T-cell (primary cell): ENCODE data around the gene LRRC32. TPM values are rescaled to one million over a fixed set of nuclear protein-coding genes. Genes with fewer than 3 reads are reported as not detected.

Source experiments
- ATAC-seq, 4 experiments: fragments of 200-7000 bp in 3 of 4; fragments of 150-1000 bp in 1 of 4; cut with Tn5 transposase; replicated peaks in 1 of 4; 1 replicate in 3 of 4; 2 replicates in 1 of 4; pipeline ENCODE4 v1.10.0; 2021; ENCODE audit warnings: moderate library complexity in 3 of 4, mild to moderate bottlenecking in 2 of 4, moderate number of reproducible peaks in 1 of 4
- CTCF ChIA-PET, 2 donors: fragments of 300-600 bp; sonication (Branson Sonifier 250); formaldehyde crosslinking; loops; one replicate each; lab custom pipeline; 2022; ENCODE audit warnings: antibody characterized with exemption in 2 of 2; lab: Charles Lee
- POLR2A ChIA-PET, 2 donors: fragments of 300-600 bp; sonication (Branson Sonifier 250); formaldehyde crosslinking; loops; one replicate each; lab custom pipeline; 2022; ENCODE audit warnings: antibody characterized with exemption in 2 of 2; lab: Charles Lee
- DNase-seq, 35 experiments: peaks; one replicate each; pipeline versions ENCODE4 v3.0.0 to v3.0.0-alpha.2; 2013 to 2023
- H3K27ac ChIP-seq: one replicate; pipeline ENCODE4 v1.5.1; 2013; ENCODE audit warnings: low read length
- H3K27me3 ChIP-seq, 2 experiments: replicated peaks in 1 of 2; 1 replicate in 1 of 2; 2 replicates in 1 of 2; pipeline versions ENCODE4 v1.6.1 to v1.7.0; 2013; ENCODE audit warnings: low read length in 1 of 2, mixed read lengths in 1 of 2; ENCODE audit not compliant: control insufficient read depth in 2 of 2, insufficient read depth in 2 of 2; ENCODE audit errors: extremely low read depth in 1 of 2
- H3K36me3 ChIP-seq, 2 donors: 1 replicate in 1 of 2; 2 replicates in 1 of 2; pipeline versions ENCODE4 v1.6.1 to v1.7.0; 2013; ENCODE audit warnings: low read length in 1 of 2; ENCODE audit not compliant: control insufficient read depth in 2 of 2, insufficient read depth in 1 of 2; ENCODE audit errors: extremely low read depth in 1 of 2
- H3K4me1 ChIP-seq, 2 experiments: 1 replicate in 1 of 2; 2 replicates in 1 of 2; pipeline versions ENCODE4 v1.6.1 to v1.7.0; 2013; ENCODE audit warnings: low read length in 2 of 2, mixed read lengths in 1 of 2; ENCODE audit not compliant: insufficient read depth in 2 of 2, control insufficient read depth in 1 of 2; ENCODE audit errors: extremely low read depth in 1 of 2
- H3K4me3 ChIP-seq, 2 donors: 1 replicate in 1 of 2; 2 replicates in 1 of 2; pipeline versions ENCODE4 v1.5.1 to v1.7.0; 2013; ENCODE audit warnings: mild to moderate bottlenecking in 2 of 2, low read length in 1 of 2, moderate library complexity in 1 of 2; ENCODE audit not compliant: control insufficient read depth in 1 of 2; ENCODE audit errors: extremely low read depth in 1 of 2
- H3K9me3 ChIP-seq: 2 replicates; pipeline ENCODE4 v1.7.0; 2013
- H3K27ac Mint-ChIP-seq, 2 donors: one replicate each; pipeline ENCODE4 v1.8.0; 2020 to 2021; ENCODE audit warnings: mild to moderate bottlenecking in 2 of 2, mixed read lengths in 2 of 2
- H3K27me3 Mint-ChIP-seq, 2 donors: one replicate each; pipeline ENCODE4 v1.8.0; 2021 to 2022; ENCODE audit warnings: mixed read lengths in 2 of 2
- H3K36me3 Mint-ChIP-seq: one replicate; pipeline ENCODE4 v1.8.0; 2021; ENCODE audit warnings: mixed read lengths
- H3K4me1 Mint-ChIP-seq, 3 donors: one replicate each; pipeline ENCODE4 v1.8.0; 2020 to 2022; ENCODE audit warnings: mixed read lengths in 3 of 3, mild to moderate bottlenecking in 1 of 3
- H3K4me3 Mint-ChIP-seq, 3 donors: one replicate each; pipeline ENCODE4 v1.8.0; 2020 to 2022; ENCODE audit warnings: mild to moderate bottlenecking in 3 of 3, mixed read lengths in 3 of 3, moderate library complexity in 3 of 3
- H3K9me3 Mint-ChIP-seq, 3 donors: one replicate each; pipeline ENCODE4 v1.8.0; 2020 to 2022; ENCODE audit warnings: mixed read lengths in 3 of 3
- WGBS: methylation state at CpG from one replicate; pipeline ENCODE4 v1.1.5; 2013; ENCODE audit warnings: missing lambda C conversion rate; ENCODE audit not compliant: insufficient coverage; 5-methylcytosine and 5-hydroxymethylcytosine counted together
- total RNA-seq, 35 experiments: library from RNA in 6 of 35; stranded (reverse) in 6 of 35; fragments of 120-200 nt in 1 of 35; gene quantifications; one replicate each; pipeline versions ENCODE4 v1.2.1 to v1.2.4 and lab custom pipeline; 2013 to 2026

The LRRC32 gene
- total RNA-seq, 5 donors from 2014 or later (not counting 1 experiment from before 2014, with no cell fraction given) = 0.77 to 3.6 (median 2.2) TPM

DNA sequence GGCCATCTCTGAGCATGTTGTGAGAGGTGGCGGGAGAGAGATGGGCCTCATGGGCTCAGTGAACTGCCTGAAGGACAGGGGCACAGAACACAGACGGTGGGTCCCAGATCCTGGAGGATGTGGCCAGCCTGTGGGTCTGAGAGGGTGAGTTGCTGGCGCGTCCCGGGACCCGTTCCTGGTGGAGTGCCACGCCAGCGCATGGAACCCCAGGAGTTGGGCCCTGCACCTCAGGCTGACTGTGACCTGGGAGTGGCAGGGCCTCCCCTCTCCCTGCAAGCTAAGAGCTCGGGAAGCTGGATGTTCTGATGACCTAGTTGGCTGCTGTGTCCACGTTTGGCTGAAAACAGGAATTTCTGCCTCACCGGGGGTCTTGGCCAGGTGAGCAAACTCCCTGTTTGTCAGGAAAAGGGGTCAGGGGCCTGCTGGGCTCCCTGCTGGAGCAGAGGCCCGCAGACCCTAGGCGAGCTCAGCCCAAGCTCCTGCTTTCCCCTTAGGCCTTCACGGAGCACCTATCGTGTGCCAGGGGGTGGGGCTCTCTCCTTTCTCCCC lies 15.0 kb downstream of the LRRC32 start:
- H3K4me1 ChIP-seq = no peaks in the 10 kb centered on the region
- H3K36me3 ChIP-seq = no peaks in the 10 kb centered on the region
- Mint-ChIP-seq H3K27ac (no peak overlapping the region), H3K9me3 (no peaks in the 10 kb centered on the region), H3K36me3 (no peaks in the 10 kb centered on the region), H3K4me1 (peaks cover 0 to 2% (median 0%) of the 10 kb centered on the region in 3 donors), H3K4me3 (no peak overlapping the region), H3K27me3 (peaks cover 6 to 9% of the 10 kb centered on the region in 2 donors)
- CTCF ChIA-PET = no interaction called here
- H3K27ac ChIP-seq = no peak overlapping the region
- WGBS = 78% methylated on average over 6 of the region's 15 CpGs
- DNase-seq (no peak), ATAC-seq (no peak)
- H3K4me3 ChIP-seq = no peak overlapping the region
- POLR2A ChIA-PET = no interaction called here
- H3K27me3 ChIP-seq = peaks cover 0 to 11% of the 10 kb centered on the region in 2 experiments
- no peaks in the 10 kb centered on the region for H3K9me3 ChIP-seq

DNA sequence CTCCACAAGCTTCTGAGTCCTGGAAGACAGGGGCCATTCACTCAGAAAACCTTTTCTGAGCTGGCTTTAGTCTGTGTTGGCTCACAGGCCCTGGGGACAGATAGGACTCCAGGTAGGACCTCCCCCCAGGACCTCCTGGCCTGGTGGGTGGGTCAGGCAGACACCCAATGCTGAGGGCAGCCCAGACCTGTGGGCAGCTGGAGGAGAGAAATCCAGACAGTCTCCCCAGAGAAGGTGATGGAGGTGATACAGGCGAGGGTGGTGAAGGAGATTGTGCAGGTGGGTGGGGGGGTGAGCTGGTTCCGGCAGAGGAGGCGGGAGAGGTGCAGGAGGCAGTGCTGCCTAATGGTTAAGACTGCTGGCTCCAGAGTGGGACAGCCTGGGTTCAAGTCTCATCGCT lies 15.6 kb downstream of the LRRC32 start:
- DNase-seq (peak in 1 of 35 experiments; percentile 17), ATAC-seq (no peak)
- Histone ChIP-seq H3K4me3 (no peak overlapping the region), H3K36me3 (no peaks in the 10 kb centered on the region), H3K27ac (no peak overlapping the region), H3K9me3 (no peaks in the 10 kb centered on the region), H3K27me3 (peaks cover 0 to 10% of the 10 kb centered on the region in 2 experiments), H3K4me1 (no peaks in the 10 kb centered on the region)
- H3K27me3 Mint-ChIP-seq = peaks cover 6 to 11% of the 10 kb centered on the region in 2 donors
- POLR2A ChIA-PET = no interaction called here
- 93% methylated on average over 3 of the region's 4 CpGs for WGBS
- H3K36me3 Mint-ChIP-seq = no peaks in the 10 kb centered on the region
- CTCF ChIA-PET = no interaction called here
- no peaks in the 10 kb centered on the region for H3K9me3 Mint-ChIP-seq
- H3K4me3 Mint-ChIP-seq = no peak overlapping the region
- H3K27ac Mint-ChIP-seq = no peak overlapping the region
- peaks cover 0 to 2% (median 0%) of the 10 kb centered on the region in 3 donors for H3K4me1 Mint-ChIP-seq

DNA sequence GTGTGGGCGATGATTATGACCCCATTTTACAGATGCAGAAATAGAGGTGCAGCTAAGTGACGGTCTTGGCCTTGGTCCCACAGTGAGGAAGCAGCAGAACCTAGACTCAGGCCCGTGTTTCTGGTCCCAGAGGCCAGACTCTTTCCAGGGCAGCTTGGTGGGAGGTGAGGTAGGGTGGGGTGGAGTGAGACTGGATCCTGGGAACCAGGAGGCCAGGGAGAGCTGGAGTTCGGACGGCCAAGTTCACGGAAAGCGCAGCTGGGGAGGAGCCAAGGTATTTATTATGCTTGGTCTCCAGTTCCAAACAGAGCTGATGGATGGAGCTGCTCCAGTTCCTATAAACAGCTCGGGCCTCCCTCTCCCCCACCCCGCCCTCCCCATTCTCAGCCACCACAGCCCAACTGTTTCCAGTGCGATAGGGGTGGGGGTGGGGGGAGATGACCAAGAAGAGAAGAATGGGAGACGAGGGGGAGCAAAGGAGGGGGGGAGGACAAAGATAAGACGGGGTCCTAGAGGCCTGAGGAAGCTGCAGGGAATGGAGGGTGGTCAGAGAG lies 16.2 kb downstream of the LRRC32 start:
- Mint-ChIP-seq H3K27me3 (peaks cover 7 to 13% of the 10 kb centered on the region in 2 donors), H3K4me1 (peaks cover 0 to 2% (median 0%) of the 10 kb centered on the region in 3 donors), H3K9me3 (no peaks in the 10 kb centered on the region), H3K4me3 (no peak overlapping the region), H3K27ac (no peak overlapping the region), H3K36me3 (no peaks in the 10 kb centered on the region)
- Histone ChIP-seq H3K36me3 (no peaks in the 10 kb centered on the region), H3K27ac (no peak overlapping the region), H3K9me3 (no peaks in the 10 kb centered on the region), H3K4me1 (no peaks in the 10 kb centered on the region), H3K27me3 (peaks cover 0 to 10% of the 10 kb centered on the region in 2 experiments), H3K4me3 (no peak overlapping the region)
- WGBS = 70% methylated on average over 3 of the region's 12 CpGs
- ChIA-PET POLR2A (no interaction called here), CTCF (interaction anchor here in 1 of 2 donors (0.8 kb wide), 1 partner anchor 31 kb away, joined by 3 read pairs; no protein-coding TSS in a partner anchor)
- ATAC-seq = no peak
- DNase-seq = no peak

DNA sequence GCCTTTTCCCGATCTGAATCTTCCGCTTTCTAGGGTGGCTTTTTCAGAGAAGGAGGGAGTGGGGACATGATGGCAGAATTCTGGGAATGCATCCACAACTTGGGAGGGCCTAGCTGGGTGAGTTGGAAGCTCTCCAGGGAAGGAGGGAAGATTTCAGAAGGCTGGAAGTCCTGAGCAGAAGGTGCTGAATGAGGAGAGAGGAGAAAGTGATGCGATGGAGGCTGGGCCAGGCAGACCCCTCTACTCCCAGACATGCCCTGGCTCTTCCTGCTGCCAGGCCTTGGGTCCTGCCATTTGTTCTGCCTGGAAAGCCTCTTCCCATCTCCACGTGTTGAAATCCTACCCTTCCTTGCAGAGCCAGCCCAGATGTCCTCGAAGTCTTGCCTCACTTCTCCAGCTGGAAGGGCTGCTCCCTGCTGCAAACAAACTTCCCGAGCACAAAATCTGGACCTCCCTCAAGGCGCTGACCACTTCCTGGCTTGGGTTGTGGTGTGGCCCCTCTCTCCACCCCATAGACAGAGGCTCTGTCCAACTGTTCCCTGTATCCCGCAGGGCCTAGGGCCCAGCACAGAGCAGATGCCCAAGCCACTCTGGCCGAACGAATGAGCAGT lies 16.8 kb downstream of the LRRC32 start:
- peaks cover 13% of the 10 kb centered on the region in 2 donors for H3K27me3 Mint-ChIP-seq
- POLR2A ChIA-PET = no interaction called here
- peak in 1 of 35 experiments; percentile 18 for DNase-seq

DNA sequence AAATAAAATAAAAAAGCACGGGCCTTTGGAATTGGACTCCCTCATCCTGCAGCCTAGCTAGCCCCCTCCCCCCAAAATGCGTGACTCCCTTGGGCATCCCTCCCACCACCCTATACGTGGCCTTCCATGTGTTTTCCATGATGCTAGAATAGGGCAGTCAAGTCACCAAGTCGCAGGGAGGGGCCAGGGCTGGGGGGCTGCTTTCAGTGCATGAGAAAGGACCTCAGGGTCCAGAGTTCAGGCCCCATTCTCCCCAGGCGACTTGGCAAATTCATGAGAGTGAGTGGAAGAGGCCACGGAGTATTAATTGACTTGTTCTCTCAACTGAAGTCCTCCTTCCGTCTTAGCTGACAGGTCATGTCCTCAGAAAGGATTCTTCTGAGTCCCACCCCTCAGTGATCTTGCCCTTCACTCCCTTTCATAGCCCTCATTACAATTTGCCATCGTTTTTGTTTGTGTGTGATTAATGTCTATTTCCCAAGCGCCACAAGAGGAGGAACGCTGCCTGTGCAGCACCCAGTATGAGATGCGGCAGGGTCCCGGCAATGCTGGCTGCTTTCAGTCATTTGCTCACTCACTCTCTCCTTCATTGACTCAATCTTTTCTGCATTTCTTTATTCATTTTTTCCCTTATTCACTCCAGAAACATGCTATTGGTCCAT lies 17.4 kb downstream of the LRRC32 start:
- no peaks in the 10 kb centered on the region for H3K36me3 Mint-ChIP-seq
- POLR2A ChIA-PET = no interaction called here
- Histone ChIP-seq H3K9me3 (no peaks in the 10 kb centered on the region), H3K36me3 (no peaks in the 10 kb centered on the region), H3K4me1 (no peaks in the 10 kb centered on the region), H3K4me3 (no peak overlapping the region), H3K27ac (no peak overlapping the region), H3K27me3 (peaks cover 0 to 12% of the 10 kb centered on the region in 2 experiments)
- peaks cover 15 to 16% of the 10 kb centered on the region in 2 donors for H3K27me3 Mint-ChIP-seq
- peaks cover 0 to 2% (median 0%) of the 10 kb centered on the region in 3 donors for H3K4me1 Mint-ChIP-seq
- H3K9me3 Mint-ChIP-seq = no peaks in the 10 kb centered on the region
- DNase-seq (peak in 1 of 35 experiments; percentile 20), ATAC-seq (no peak)
- no peak overlapping the region for H3K27ac Mint-ChIP-seq
- no peak overlapping the region for H3K4me3 Mint-ChIP-seq
- WGBS = 91% methylated on average over 7 of the region's 12 CpGs
- CTCF ChIA-PET = no interaction called here

More for the DNA sequence above, 16.8 kb downstream of the LRRC32 start:
- no peaks in the 10 kb centered on the region for H3K36me3 Mint-ChIP-seq
- H3K27me3 ChIP-seq = peaks cover 0 to 10% of the 10 kb centered on the region in 2 experiments
- no peak overlapping the region for H3K4me3 Mint-ChIP-seq
- CTCF ChIA-PET = interaction anchor here in 1 of 2 donors (0.8 kb wide), 1 partner anchor 32 kb away, joined by 3 read pairs; no protein-coding TSS in a partner anchor
- no peak overlapping the region for H3K27ac ChIP-seq
- 76% methylated on average over 5 of the region's 10 CpGs for WGBS
- peaks cover 0 to 2% (median 0%) of the 10 kb centered on the region in 3 donors for H3K4me1 Mint-ChIP-seq
- no peaks in the 10 kb centered on the region for H3K9me3 Mint-ChIP-seq
- no peaks in the 10 kb centered on the region for H3K4me1 ChIP-seq
- no peak for ATAC-seq
- H3K4me3 ChIP-seq = no peak overlapping the region
- no peak overlapping the region for H3K27ac Mint-ChIP-seq
- H3K9me3 ChIP-seq = no peaks in the 10 kb centered on the region
- H3K36me3 ChIP-seq = no peaks in the 10 kb centered on the region

DNA sequence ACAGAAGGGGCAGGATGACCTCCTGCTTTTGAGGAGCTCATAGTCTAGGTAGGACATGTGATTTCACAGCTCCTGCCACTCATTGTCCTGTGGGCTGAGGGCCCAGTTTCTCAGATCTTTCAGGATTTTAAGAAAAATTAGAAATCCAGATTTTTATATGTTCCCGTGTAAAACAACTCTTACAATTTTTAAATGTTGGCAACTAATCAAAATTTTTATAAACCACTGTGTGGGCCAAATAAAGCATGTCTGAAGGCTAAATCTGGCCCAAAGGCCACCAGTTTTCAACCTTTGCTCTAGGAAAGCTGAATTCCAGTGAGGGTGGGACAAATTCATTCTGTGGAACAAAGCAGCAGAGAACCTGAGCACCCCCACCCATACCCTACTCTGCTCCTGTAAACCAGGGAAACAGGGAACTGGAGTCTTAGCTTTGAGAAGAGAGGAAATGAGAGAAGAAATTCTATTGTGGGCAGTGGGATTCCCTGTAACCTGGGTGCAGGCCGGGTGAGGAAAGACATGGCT lies 20.6 kb downstream of the LRRC32 start:
- H3K27ac Mint-ChIP-seq = no peak overlapping the region
- no peak for DNase-seq
- Histone ChIP-seq H3K36me3 (no peaks in the 10 kb centered on the region), H3K27me3 (peaks cover 0 to 12% of the 10 kb centered on the region in 2 experiments), H3K9me3 (no peaks in the 10 kb centered on the region), H3K4me1 (no peaks in the 10 kb centered on the region), H3K4me3 (no peak overlapping the region), H3K27ac (no peak overlapping the region)
- ChIA-PET CTCF (no interaction called here), POLR2A (no interaction called here)
- H3K4me1 Mint-ChIP-seq = no peaks in the 10 kb centered on the region
- peaks cover 16 to 18% of the 10 kb centered on the region in 2 donors for H3K27me3 Mint-ChIP-seq
- H3K4me3 Mint-ChIP-seq = no peak overlapping the region
- ATAC-seq = no peak
- 80% methylated on average over 2 of the region's 2 CpGs for whole genome bisulfite sequencing
- peaks cover 5 to 14% (median 11%) of the 10 kb centered on the region in 3 donors for H3K9me3 Mint-ChIP-seq
- H3K36me3 Mint-ChIP-seq = no peaks in the 10 kb centered on the region
